ENCODE results near the gene RAD51B. TPM values are rescaled to one million over a fixed set of nuclear protein-coding genes. Genes with fewer than 3 reads are reported as not detected.

The RAD51B gene
- total RNA-seq, 1 experiment from 2014 or later: 28.9 TPM

DNA sequence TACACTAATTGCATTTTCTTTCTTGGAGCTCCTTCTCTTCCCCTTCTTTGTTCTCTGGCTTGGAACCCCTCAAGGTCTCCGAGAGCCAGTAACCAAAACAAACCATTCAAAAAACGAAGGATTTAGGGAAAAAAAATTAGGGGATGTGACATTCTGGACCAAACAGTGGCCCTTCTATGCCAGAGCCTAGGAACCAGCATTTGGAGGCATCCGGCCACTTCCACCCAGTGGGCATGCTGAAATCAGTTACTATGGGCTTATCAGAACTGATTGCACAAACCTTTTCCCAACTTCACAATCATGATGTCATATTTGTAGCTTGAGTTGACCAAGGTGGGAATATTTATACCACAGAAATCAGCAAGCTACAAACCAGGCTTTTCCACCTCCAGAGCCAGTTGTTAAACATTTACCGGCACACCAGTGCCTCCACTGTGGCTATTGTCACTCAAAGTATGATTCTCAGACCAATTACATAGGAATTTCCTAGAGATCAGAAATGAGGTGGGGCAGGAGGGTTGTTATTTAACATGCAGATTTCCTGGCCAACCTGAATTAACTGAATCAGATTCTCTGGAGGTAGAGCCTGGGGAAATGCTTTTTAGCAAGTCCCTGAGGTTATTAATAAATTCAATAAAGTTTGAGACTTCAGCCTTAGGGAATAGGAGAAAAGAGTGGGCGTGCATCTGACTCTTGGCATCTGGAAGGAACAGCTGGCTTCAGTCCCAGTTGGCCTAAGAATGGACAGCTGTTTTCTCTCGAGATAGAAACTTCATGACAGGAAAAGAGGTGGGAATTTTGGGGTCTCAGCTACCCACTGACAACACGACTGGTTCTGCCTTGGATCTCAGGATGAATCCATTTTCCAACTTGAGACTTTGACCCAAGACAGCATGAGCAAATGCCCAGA is 699.4 kb downstream of the RAD51B start:
- in situ Hi-C loops (cut with HindIII; ENCODE audit: low pct_unique_long_range_greater_than_20kb, low sequenced_read_pairs): no loop called here
- DNase-seq (ENCODE audit: low read depth, low spot score): no peak

DNA sequence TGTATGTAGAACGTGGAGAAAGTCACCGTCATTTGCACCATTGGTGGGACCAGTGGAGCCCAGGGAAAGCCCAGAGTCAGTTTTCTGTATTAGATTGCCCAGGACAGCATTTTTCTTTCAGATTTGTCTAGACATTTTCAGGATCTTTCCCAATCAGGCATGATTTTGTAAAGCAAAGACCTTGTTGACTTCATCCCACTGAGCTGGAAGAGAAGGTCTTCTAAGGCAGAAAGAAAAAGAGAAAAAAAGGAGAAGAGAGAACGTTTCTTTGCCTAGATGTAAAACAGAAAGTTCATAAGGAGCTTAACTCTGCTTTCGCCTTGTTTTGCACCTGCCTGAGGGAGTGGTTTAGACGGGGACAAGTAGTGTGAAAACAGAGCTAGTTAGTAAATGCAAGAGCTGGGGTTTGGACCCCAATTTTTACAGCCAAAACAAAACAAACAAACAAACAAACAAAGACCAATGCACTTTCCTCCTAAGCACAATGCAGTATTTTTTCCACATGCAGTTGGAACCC is 700.1 kb downstream of the RAD51B start:
- in situ Hi-C loops (cut with HindIII; ENCODE audit: low pct_unique_long_range_greater_than_20kb, low sequenced_read_pairs): no loop called here
- no peak for DNase-seq (ENCODE audit: low read depth, low spot score)

DNA sequence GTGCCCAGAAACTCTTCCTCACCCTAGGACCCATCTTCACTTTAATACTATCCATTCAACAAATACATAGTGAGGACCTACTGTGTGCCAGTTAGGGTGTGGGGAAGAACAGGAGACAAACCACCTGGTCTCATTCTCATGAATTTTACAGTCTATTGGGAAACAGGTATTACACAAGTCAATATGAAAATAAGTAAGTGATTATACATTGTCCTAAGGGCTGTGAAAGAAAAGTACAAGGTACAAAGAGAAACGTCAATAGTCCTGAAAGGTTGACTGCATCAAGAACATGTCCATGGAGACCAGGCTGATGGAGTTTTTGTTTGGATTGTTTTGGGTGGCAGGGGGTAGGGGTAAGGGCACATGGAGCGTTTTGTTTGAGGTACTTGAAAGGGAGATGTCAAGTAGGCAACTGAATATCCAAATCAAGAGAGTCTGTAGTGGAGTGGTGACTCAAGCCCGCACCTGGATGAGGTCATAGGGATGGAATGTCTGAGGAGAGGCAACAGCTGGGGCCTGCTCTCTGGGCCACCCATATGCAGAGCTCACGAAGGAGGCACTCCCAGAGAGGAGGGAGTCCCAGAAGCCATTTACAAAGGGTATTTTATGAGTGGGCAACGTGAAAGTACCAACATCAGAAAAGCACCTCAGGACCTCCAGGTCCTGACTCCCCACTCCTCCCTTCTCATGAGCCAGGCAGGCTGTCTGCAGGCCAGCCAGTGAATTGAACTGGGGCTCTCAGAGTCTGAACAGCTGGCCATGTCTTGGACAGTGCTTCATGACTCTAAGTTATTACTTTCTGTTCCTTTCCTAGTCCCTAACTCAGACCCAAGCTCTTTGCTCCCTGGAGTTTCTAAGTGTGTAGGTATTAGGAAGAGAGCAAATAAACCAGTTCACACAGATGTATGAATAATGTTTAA is 701.3 kb downstream of the RAD51B start:
- no peak for DNase-seq (ENCODE audit: low read depth, low spot score)
- in situ Hi-C loops (cut with HindIII; ENCODE audit: low pct_unique_long_range_greater_than_20kb, low sequenced_read_pairs): no loop called here

DNA sequence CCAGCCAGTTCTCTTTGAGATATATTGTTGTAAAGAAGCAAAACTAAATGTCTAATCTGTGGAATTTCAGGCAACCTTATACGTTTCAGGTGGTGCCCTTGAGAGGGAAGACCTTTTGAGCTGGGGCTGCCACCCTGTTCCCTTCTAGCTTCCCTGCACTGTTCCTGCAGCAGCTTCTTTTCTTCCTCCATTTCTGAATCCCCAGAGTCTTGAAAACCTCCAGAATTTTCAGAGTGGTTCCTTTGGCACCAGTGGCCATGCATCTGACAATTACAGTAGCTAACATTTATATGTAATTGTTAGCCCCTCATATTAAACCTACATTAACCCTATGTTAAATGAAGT is 702.0 kb downstream of the RAD51B start:
- in situ Hi-C loops (cut with HindIII; ENCODE audit: low pct_unique_long_range_greater_than_20kb, low sequenced_read_pairs): no loop called here
- DNase-seq (ENCODE audit: low read depth, low spot score): no peak

DNA sequence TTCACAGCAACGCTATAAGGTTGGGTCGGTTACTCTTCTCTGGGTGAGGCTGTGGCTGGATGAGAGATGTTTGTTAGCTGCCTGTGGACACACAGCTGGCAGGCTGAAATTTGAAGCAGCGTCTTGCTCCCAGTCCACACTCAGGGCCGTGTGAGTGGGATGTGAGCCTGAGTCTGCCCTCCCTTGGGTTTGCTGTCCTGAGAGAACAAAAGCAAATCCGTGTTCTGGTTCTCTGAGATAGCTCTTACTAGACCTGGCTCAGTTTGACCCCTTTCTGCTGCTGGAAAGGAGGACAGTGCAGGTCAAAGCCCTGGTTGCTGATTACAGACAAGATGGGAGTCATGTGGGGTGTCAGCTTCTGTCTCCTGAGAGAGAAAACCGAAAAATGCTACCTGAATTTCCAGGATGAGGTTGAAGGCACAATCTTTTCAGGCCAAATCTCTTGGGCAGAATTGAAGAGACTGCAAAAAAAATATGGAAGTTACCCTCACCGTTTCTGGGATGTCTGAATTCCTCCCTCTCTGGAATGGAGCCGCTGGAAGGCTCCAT is 702.5 kb downstream of the RAD51B start:
- DNase-seq (ENCODE audit: low read depth, low spot score): no peak
- in situ Hi-C loops (cut with HindIII; ENCODE audit: low pct_unique_long_range_greater_than_20kb, low sequenced_read_pairs): no loop called here

DNA sequence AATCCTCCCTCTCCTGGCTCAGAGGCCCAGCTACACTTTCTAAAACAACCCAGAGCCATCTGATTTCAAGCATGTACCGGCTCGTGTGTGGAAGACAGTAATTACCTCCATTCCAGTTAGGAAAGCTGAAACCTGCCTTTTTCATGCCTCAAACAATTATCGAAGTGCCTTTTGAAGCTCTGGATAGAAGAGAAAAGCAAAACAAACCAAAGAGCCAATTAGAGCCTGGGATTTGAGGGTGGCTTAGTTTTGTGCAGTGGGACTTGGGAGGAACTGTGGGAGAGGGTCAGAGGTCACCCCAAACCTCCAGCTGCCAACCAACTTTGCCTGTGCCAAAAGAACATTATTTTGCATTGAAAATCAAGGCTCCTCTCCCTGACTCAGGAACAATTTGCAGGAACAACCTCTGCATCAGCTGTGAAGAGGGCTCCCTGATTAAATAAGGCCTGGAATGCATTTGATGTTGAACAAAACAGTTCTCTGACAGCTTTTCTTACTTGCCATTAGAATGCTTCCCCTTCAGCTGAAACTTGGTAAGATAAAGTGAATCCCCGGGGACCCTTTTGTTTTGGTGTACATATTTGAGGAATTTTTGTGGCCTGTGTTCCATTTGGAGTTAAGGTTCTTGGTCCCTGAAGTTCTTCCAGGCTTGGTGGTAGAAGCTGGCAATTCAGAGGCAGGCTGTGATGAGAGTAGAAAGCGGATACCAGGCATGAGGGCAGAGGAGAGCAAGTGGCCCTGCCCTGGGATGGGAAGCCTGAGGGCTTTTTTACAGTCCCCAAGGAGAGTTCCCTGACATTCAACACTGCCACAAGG is 703.1 kb downstream of the RAD51B start:
- in situ Hi-C loops (cut with HindIII; ENCODE audit: low pct_unique_long_range_greater_than_20kb, low sequenced_read_pairs): no loop called here

DNA sequence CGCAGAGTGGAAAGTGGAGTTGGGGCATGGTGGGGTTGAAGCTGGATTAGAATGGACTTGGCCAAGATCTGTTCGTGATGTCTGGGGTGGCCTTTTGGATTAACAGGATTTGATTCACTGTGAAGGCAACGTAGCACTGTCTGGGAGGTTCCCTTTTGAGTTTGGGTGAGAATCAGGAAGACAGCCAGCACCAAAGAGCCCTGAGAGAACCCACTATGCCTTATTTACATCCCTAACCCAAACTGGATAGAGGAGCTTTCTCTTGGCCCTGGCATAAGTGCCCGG is 703.7 kb downstream of the RAD51B start:
- in situ Hi-C loops (cut with HindIII; ENCODE audit: low pct_unique_long_range_greater_than_20kb, low sequenced_read_pairs): no loop called here
- no peak for DNase-seq (ENCODE audit: low read depth, low spot score)

More for the DNA sequence above, 703.1 kb downstream of the RAD51B start:
- DNase-seq (ENCODE audit: low read depth, low spot score): no peak

DNA sequence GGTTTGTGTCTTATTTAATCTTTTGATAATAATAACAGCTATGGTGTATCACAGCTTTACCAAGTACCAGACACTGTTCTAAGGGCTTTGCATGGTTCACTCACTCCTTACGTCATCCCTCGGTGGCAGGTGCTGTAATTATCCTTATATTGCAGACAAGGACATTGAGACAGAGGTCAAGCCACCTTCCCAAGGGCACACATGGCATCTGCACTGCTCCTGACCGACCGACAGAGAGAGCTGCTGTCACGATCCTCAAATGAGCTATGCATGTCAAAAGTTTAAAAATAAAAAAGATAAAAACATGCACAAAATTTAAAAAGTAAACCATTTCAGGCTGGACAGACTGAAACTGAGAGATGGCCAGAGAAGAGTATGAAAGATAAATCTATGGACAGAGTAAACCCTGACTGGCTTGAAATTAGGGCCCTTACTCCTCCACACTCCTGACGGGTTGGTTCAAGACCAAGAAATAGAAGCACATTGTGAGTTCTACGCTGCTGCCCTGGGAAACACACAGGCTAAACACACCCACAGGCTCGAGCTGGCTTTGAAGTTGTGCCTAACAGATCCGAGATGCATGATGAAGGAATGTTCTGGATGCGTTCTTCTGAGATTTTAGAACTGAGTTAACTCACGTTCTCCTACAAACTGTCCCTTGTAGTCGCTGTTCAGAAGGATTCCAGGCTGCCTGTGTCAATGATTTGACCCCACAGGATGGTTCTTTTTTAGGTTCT is 704.6 kb downstream of the RAD51B start:
- in situ Hi-C loops (cut with HindIII; ENCODE audit: low pct_unique_long_range_greater_than_20kb, low sequenced_read_pairs): no loop called here
- peak; percentile 29 for DNase-seq (ENCODE audit: low read depth, low spot score)

DNA sequence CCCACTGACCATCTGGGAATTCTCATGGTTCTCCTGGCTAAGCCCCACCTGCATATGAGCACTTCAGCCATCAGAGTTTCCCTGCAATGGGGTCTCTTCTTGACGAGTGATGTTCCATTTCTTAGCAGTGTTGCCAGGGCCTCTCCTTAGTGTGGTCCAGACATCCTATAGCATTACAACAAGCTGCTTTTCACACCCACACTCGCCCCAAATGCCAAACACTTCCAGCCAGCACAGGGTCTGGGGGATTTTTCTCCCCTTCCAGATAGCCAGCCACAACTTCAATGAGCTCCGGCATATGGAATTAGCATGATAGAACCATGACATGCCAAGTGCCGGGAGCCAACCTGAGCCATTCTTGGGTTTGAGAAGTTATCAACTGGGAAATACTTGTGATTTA is 705.9 kb downstream of the RAD51B start:
- DNase-seq (ENCODE audit: low read depth, low spot score): no peak
- in situ Hi-C loops (cut with HindIII; ENCODE audit: low pct_unique_long_range_greater_than_20kb, low sequenced_read_pairs): no loop called here

DNA sequence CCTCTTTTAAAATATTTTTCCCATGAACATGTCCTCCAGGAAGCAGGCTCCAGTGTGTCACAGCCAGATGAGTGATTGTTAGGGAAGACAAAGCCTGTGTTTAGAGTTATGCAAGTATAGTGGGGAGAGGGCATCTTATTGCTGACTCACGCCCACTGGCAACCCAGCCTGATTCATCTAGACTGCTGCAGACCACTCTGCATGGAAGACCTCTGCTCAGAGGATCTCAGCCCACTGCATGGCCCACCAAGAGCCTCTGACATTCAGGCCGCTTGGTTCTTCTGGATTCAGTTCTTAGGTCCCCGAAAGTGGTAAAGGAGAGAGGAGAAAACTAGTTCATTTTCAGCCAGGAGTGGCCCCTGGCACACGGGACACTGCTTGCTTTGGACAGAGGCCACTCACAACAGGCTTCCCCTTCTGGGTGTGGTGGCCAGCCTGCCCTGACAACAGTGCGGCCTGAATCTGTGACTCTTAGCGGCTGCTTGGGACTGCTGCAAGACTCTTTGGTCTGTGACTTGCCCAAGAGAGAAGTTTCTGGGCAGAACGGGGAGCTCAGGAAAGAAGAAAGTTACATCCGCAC is 707.0 kb downstream of the RAD51B start:
- no peak for DNase-seq (ENCODE audit: low read depth, low spot score)
- in situ Hi-C loops (cut with HindIII; ENCODE audit: low pct_unique_long_range_greater_than_20kb, low sequenced_read_pairs): no loop called here

DNA sequence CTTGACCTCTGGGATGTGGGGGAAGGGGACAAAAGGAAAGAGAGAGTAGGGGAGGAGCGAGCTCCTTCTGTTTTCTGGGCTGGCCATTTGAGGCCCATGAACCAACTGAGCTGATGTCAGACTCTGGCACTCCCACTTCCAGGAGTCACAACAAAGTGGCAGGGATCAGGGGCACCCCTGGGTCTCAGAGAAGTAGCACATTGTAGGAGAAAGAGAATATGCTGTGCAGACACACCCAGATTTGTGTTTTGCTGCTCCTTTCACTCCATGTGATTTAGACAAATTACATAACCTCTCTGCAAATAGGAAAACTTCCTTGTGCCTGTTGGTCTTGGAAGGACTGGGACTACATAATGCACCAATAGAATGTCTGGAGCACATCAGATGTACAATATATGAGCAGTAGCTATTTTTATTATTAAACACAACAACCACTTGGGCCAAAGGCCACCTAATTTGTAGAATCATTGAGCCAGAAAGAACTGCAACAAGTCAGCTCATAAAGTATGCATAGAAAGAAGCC is 707.8 kb downstream of the RAD51B start:
- no peak for DNase-seq (ENCODE audit: low read depth, low spot score)
- in situ Hi-C loops (cut with HindIII; ENCODE audit: low pct_unique_long_range_greater_than_20kb, low sequenced_read_pairs): no loop called here

DNA sequence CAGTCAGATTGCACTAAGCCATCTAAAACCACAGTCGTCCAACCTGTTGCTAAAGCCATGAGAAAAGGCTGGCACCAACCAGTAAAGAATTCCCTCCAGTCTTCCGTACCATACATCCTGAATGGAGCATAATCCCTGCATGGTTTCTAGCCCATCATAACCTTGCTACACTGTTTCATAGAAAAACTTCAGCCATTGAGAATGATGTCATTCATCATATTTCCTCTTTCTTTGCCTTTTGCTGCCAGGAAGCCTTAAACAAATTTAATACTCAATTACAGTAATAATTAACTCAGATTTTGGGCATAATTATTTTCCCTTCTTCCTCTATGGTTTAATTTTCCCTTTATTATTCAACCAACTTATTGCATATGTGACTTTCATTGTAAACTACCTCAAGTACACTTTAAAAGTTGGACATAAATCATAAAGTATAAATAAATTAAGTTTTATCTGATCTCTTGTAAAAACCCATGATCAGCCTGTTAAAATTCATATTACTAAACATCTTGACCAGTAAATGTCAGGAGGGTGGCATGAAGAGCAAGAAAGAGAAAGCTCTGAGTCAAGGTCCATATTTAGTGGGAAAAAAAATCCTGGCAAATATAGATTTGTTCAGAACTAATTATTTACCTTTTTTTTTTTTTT is 708.6 kb downstream of the RAD51B start:
- no peak for DNase-seq (ENCODE audit: low read depth, low spot score)
- in situ Hi-C loops (cut with HindIII; ENCODE audit: low pct_unique_long_range_greater_than_20kb, low sequenced_read_pairs): no loop called here

DNA sequence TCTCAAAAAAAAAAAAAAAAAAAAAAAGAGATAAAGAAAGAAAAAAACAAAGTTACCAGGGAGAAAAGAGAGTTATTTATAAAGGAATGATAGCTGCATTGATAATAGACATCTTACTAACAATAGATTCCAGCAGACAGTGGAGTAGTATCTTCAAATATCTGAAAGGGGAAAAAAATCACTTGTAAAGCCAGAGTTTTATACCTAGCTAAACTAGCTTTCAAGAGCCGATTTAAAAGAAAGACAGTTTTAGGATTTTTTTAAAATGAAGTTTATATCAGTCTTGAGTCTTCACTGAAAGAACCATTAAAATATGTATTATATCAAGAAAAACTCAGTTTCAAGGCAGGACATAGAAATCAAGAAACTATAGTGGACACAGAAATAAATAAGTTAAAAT is 710.9 kb downstream of the RAD51B start:
- in situ Hi-C loops (cut with HindIII; ENCODE audit: low pct_unique_long_range_greater_than_20kb, low sequenced_read_pairs): no loop called here
- DNase-seq (ENCODE audit: low read depth, low spot score): no peak

DNA sequence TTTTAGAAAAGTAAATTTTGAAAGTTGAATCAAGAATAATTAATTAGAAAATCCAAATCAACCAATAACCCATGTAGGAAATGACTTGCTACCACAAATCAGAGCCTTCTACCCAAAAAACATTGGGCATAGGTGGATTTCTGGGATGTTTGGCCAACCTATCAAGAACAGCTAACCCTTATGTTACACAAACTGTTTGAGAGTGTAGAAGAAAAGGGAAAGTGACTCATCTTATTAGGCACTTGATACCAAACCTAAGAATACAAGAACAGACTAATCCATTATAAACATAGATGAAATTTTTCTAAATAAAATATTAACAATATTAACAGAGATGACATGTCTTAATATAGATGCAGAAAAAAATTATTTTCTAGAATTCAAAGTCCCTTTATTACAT is 712.9 kb downstream of the RAD51B start:
- in situ Hi-C loops (cut with HindIII; ENCODE audit: low pct_unique_long_range_greater_than_20kb, low sequenced_read_pairs): no loop called here
- no peak for DNase-seq (ENCODE audit: low read depth, low spot score)

DNA sequence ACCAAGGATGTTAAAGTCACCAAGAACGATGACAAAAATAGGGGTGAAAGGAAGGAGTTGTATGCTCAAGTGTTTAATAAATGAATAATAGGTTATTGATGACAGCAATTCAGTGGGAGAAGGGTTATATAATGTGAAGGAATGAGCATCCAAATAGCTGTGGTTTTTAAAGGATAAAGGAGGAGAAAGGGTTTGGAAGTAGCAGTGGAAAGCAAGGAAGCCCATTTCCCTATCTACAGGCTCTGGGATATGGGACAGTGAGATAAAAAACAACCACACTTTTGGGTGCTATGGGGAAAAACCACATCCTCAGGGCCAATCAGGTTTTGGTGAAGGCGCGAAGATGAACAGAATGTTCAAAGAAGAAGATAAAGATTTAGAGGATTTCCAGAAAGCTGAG is 714.7 kb downstream of the RAD51B start:
- in situ Hi-C loops (cut with HindIII; ENCODE audit: low pct_unique_long_range_greater_than_20kb, low sequenced_read_pairs): no loop called here
- DNase-seq (ENCODE audit: low read depth, low spot score): no peak

DNA sequence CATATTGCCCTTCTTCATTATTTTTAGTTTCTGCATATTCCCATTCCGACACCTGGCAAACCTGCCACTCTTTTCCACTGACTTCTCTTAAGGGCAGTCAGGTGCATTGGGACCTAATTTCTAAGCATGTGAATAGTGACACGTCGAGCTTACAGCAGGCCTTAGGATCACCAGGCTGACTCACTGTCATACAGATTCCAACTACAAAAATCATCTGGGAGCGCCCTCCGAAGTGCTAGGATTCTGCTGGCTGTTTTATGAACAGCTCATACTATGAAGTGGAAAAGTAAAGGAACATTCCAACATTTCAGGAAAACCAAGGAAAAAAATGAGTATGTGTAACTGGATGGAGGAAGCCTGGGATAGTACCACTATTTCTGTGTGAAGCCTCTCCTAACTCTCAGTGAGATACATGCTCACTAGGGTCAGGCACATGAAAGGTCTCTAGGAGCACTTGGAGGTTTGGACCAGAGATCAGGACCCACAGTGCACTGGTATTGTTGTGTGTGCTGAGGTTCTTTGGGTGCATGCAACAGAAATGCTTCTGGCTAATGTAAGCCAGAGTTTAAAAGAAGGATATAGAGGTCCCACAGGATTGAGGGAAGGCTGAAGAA is 715.9 kb downstream of the RAD51B start:
- DNase-seq (ENCODE audit: low read depth, low spot score): no peak
- in situ Hi-C loops (cut with HindIII; ENCODE audit: low pct_unique_long_range_greater_than_20kb, low sequenced_read_pairs): no loop called here

All from SK-MEL-5 (cell line).